ENCODE data around the gene NLK. TPM values are rescaled to one million over a fixed set of nuclear protein-coding genes. Genes with fewer than 3 reads are reported as not detected.

NLK gene
- total and polyA plus RNA-seq, 2 of the 4 experiments (the other 2 are of a cell fraction), result 15.3 to 23.3 TPM

- ChIA-PET CTCF (no interaction called here), POLR2A (ENCODE audit: unreplicated experiment) (no interaction called here)
- H3K56ac ChIP-seq (ENCODE audit: extremely low read depth, insufficient read depth, low read length), result no peak overlapping the region
- H2AK5ac ChIP-seq (ENCODE audit: low read depth, low read length), result no peak overlapping the region
- H3K36me3 ChIP-seq (ENCODE audit: control insufficient read depth, insufficient read depth, low read length), result no peaks in the 10 kb centered on the region
- H4K5ac ChIP-seq (ENCODE audit: low read depth, low read length), result no peak overlapping the region
- no peak for TF ChIP-seq CEBPB (IDR thresholded peaks at IDR 0.05; ENCODE audit: low read depth, low read length)
- no peak for TF ChIP-seq MAFK (IDR thresholded peaks at IDR 0.05; ENCODE audit: low read depth, low read length)
- TF ChIP-seq NFE2L2 (IDR thresholded peaks at IDR 0.05; ENCODE audit: low read depth, low read length), result no peak
- TF ChIP-seq CTCF (conservative IDR thresholded peaks at IDR 0.05; ENCODE audit: low read depth, low read length), result no peak
- no peak for TF ChIP-seq CHD1 (IDR thresholded peaks at IDR 0.05; ENCODE audit: low read depth, low read length)
- TF ChIP-seq RCOR1 (IDR thresholded peaks at IDR 0.05; ENCODE audit: insufficient replicate concordance, low read length), result peak; percentile 89
- no peak for TF ChIP-seq FOS (IDR thresholded peaks at IDR 0.05; ENCODE audit: low read depth, low read length)
- peak; percentile 59; the same call in 1 of the 2 replicates for TF ChIP-seq MXI1 (IDR thresholded peaks at IDR 0.05; ENCODE audit: borderline replicate concordance, low read depth, low read length)
- TF ChIP-seq ELK1 (IDR thresholded peaks at IDR 0.05; ENCODE audit: borderline replicate concordance, low read depth, low read length), result no peak
- TF ChIP-seq, protein P1, sequence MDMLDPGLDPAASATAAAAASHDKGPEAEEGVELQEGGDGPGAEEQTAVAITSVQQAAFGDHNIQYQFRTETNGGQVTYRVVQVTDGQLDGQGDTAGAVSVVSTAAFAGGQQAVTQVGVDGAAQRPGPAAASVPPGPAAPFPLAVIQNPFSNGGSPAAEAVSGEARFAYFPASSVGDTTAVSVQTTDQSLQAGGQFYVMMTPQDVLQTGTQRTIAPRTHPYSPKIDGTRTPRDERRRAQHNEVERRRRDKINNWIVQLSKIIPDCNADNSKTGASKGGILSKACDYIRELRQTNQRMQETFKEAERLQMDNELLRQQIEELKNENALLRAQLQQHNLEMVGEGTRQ (IDR thresholded peaks at IDR 0.05; ENCODE audit: low read depth, low read length), result peak; percentile 9; the same call in 1 of the 2 replicates
- no peak for TF ChIP-seq MAZ (IDR thresholded peaks at IDR 0.05; ENCODE audit: borderline replicate concordance, low read depth, low read length)
- no peak for TF ChIP-seq POLR2A (IDR thresholded peaks at IDR 0.05; ENCODE audit: low read depth, low read length)
- TF ChIP-seq SMC3 (IDR thresholded peaks at IDR 0.05; ENCODE audit: low read depth, low read length), result no peak
- TF ChIP-seq RFX5 (IDR thresholded peaks at IDR 0.05; ENCODE audit: low read depth, low read length), result no peak
- no peak for TF ChIP-seq BHLHE40 (IDR thresholded peaks at IDR 0.05; ENCODE audit: low read depth, low read length)
- TF ChIP-seq RAD21 (IDR thresholded peaks at IDR 0.05; ENCODE audit: low read length), result peak; percentile 29; the same call in 1 of the 2 replicates
- in situ Hi-C loops (cut with MboI; ENCODE audit: low sequenced_read_pairs) (no loop called here), intact Hi-C loops (cut with micrococcal nuclease) (loop anchor here (10.0 kb wide), 1 partner anchor 64 kb away; no protein-coding TSS in a partner anchor), dilution Hi-C loops (cut with HindIII; ENCODE audit: low sequenced_read_pairs, unreplicated experiment) (no loop called here)
- no peak overlapping the region for H3K9ac ChIP-seq (ENCODE audit: low read depth, low read length)
- H3K9me3 ChIP-seq (ENCODE audit: control insufficient read depth, insufficient read depth, low read length), result no peaks in the 10 kb centered on the region
- no peak overlapping the region for H3K23ac ChIP-seq (ENCODE audit: low read depth, low read length)
- H2BK5ac ChIP-seq (ENCODE audit: low read depth, low read length, poor library complexity, severe bottlenecking), result no peak overlapping the region
- H2BK15ac ChIP-seq (ENCODE audit: low read depth, low read length), result no peak overlapping the region
- H3K4me2 ChIP-seq (ENCODE audit: low read depth, low read length), result no peak overlapping the region
- no peak overlapping the region for H3K14ac ChIP-seq (replicated peaks; ENCODE audit: low read depth, low read length)
- H3K27ac ChIP-seq (ENCODE audit: insufficient read depth, low read length), result no peak overlapping the region
- H4K8ac ChIP-seq (ENCODE audit: low read depth in 2 of 2, low read length in 2 of 2), result no peak overlapping the region
- 0% methylated on average over 1 of the region's 2 CpGs; no CpG with 5 or more reads in 1 of the 2 experiments for WGBS, 2 experiments (ENCODE audit: extremely low coverage in 2 of 2, insufficient read length in 1 of 2)
- H3K9me1 ChIP-seq (ENCODE audit: insufficient read depth, low read length), result no peaks in the 10 kb centered on the region
- H2AFZ ChIP-seq (replicated peaks; ENCODE audit: low read length, poor library complexity), result no peak overlapping the region
- no peaks in the 10 kb centered on the region for H3K79me1 ChIP-seq (ENCODE audit: low read depth in 1 of 2, low read length in 2 of 2)
- H4K91ac ChIP-seq (ENCODE audit: insufficient read depth, low read depth, low read length), result no peak overlapping the region
- ATAC-seq (ENCODE audit: low read depth) (peak; percentile 92), DNase-seq (peak; percentile 66)
- H3K4me3 ChIP-seq (ENCODE audit: insufficient read depth, low read depth, low read length), result no peak overlapping the region
- H2AK9ac ChIP-seq (replicated peaks; ENCODE audit: low read depth, low read length, poor library complexity), result no peak overlapping the region
- no peak overlapping the region for H2BK20ac ChIP-seq (ENCODE audit: low read depth, low read length)
- no peak overlapping the region for H3K18ac ChIP-seq (ENCODE audit: low read depth, low read length)
- no peaks in the 10 kb centered on the region for H3K4me1 ChIP-seq (ENCODE audit: control insufficient read depth, insufficient read depth, low read length)
- BruUV-seq (replicated peaks), result no TSS peak
- no peak overlapping the region for H3K4ac ChIP-seq (ENCODE audit: low read depth, low read length)
- peaks cover 7% of the 10 kb centered on the region; the same call in 1 of the 2 replicates for H3K27me3 ChIP-seq (ENCODE audit: control insufficient read depth, insufficient read depth, low read length)
- no peak overlapping the region for H2BK120ac ChIP-seq (ENCODE audit: low read depth, low read length)
- no peaks in the 10 kb centered on the region for H4K20me1 ChIP-seq (ENCODE audit: insufficient read depth, low read length)
Measured at GRCh38 chr17:28008513-28008912, 34.0 kb upstream of the NLK start.

Data from IMR-90 (cell line).